Activated T-helper 1 cell treated with anti-CD3 and anti-CD28 coated beads, Interleukin-12 subunit alpha, Interleukin-12 subunit beta, Interleukin-2, Interleukin-4 antibody, amounts not matched to agents 30 ng/mL and 10 ng/mL and 1 ng/mL, durations not matched to agents 14 hours and 24 hours and 36 hours (primary cell): ENCODE results near the gene KRT40. TPM values are rescaled to one million over a fixed set of nuclear protein-coding genes. Genes with fewer than 3 reads are reported as not detected.

ENCODE experiments used
- DNase-seq: peaks from one replicate; pipeline ENCODE4 v3.0.0; 2021; ENCODE audit warnings: low spot score
- H3K27ac Mint-ChIP-seq: one replicate; pipeline ENCODE4 v1.8.0; 2021; ENCODE audit warnings: mild to moderate bottlenecking, mixed read lengths
- H3K27me3 Mint-ChIP-seq: one replicate; pipeline ENCODE4 v1.8.0; 2022; ENCODE audit warnings: mild to moderate bottlenecking, moderate library complexity, mixed read lengths; ENCODE audit not compliant: insufficient read depth
- H3K36me3 Mint-ChIP-seq: one replicate; pipeline ENCODE4 v1.8.0; 2021; ENCODE audit warnings: low read depth, mixed read lengths
- H3K4me1 Mint-ChIP-seq: one replicate; pipeline ENCODE4 v1.8.0; 2021; ENCODE audit warnings: low read depth, mixed read lengths
- H3K4me3 Mint-ChIP-seq: one replicate; pipeline ENCODE4 v1.8.0; 2021; ENCODE audit warnings: mild to moderate bottlenecking, moderate library complexity, mixed read lengths
- H3K9me3 Mint-ChIP-seq: one replicate; pipeline ENCODE4 v1.8.0; 2021; ENCODE audit warnings: mixed read lengths
- intact Hi-C: fragments of 100-400 bp; cut with micrococcal nuclease; formaldehyde crosslinking; loops from one replicate; pipeline ENCODE4 v1.15.1; 2024
- total RNA-seq: library from RNA; stranded (reverse); gene quantifications from 2 replicates; pipeline ENCODE4 v1.2.3, GENCODE V29; 2022

KRT40 gene
- total RNA-seq, 1 donor from 2014 or later: not detected

GRCh38 chr17:40958086-40958953 lies 25.8 kb downstream of the KRT40 start:
- Mint-ChIP-seq H3K27me3 (peaks cover 15% of the 10 kb centered on the region), H3K4me1 (peaks cover 6% of the 10 kb centered on the region), H3K4me3 (no peak overlapping the region), H3K27ac (no peak overlapping the region), H3K9me3 (no peaks in the 10 kb centered on the region), H3K36me3 (no peaks in the 10 kb centered on the region)
- intact Hi-C loops: no loop called here
- no peak for DNase-seq

- Mint-ChIP-seq H3K4me3 (no peak overlapping the region), H3K4me1 (peaks cover 6% of the 10 kb centered on the region), H3K27me3 (peaks cover 19% of the 10 kb centered on the region), H3K27ac (no peak overlapping the region), H3K9me3 (no peaks in the 10 kb centered on the region), H3K36me3 (no peaks in the 10 kb centered on the region)
- intact Hi-C loops: no loop called here
- no peak for DNase-seq
Observed at GRCh38 chr17:40956401-40957254, 27.5 kb downstream of the KRT40 start.

GRCh38 chr17:40953881-40954280 lies 30.2 kb downstream of the KRT40 start:
- Mint-ChIP-seq H3K4me3 (no peak overlapping the region), H3K9me3 (no peaks in the 10 kb centered on the region), H3K27me3 (peaks cover 19% of the 10 kb centered on the region), H3K4me1 (no peaks in the 10 kb centered on the region), H3K27ac (no peak overlapping the region), H3K36me3 (no peaks in the 10 kb centered on the region)
- no peak for DNase-seq
- intact Hi-C loops: no loop called here

GRCh38 chr17:40952661-40953060 lies 31.5 kb downstream of the KRT40 start:
- no peaks in the 10 kb centered on the region for H3K36me3 Mint-ChIP-seq
- DNase-seq: no peak
- intact Hi-C loops: no loop called here
- H3K4me1 Mint-ChIP-seq: no peaks in the 10 kb centered on the region
- no peaks in the 10 kb centered on the region for H3K9me3 Mint-ChIP-seq
- H3K4me3 Mint-ChIP-seq: no peak overlapping the region
- H3K27ac Mint-ChIP-seq: no peak overlapping the region
- peaks cover 18% of the 10 kb centered on the region for H3K27me3 Mint-ChIP-seq

GRCh38 chr17:40952154-40952553 lies 32.0 kb downstream of the KRT40 start:
- no peak for DNase-seq
- Mint-ChIP-seq H3K4me1 (no peaks in the 10 kb centered on the region), H3K27me3 (peaks cover 21% of the 10 kb centered on the region), H3K36me3 (no peaks in the 10 kb centered on the region), H3K4me3 (no peak overlapping the region), H3K27ac (no peak overlapping the region), H3K9me3 (no peaks in the 10 kb centered on the region)
- intact Hi-C loops: no loop called here

GRCh38 chr17:40951011-40951622 lies 33.0 kb downstream of the KRT40 start:
- Mint-ChIP-seq H3K4me1 (no peaks in the 10 kb centered on the region), H3K27me3 (peaks cover 23% of the 10 kb centered on the region), H3K9me3 (no peaks in the 10 kb centered on the region), H3K4me3 (no peak overlapping the region), H3K27ac (no peak overlapping the region), H3K36me3 (no peaks in the 10 kb centered on the region)
- no peak for DNase-seq
- intact Hi-C loops: no loop called here

- intact Hi-C loops: no loop called here
- Mint-ChIP-seq H3K27me3 (peaks cover 27% of the 10 kb centered on the region), H3K4me1 (no peaks in the 10 kb centered on the region)
Observed at GRCh38 chr17:40950176-40950575, 34.0 kb downstream of the KRT40 start.

GRCh38 chr17:40949418-40949817 lies 34.7 kb downstream of the KRT40 start:
- H3K4me3 Mint-ChIP-seq: no peak overlapping the region
- H3K36me3 Mint-ChIP-seq: no peaks in the 10 kb centered on the region
- intact Hi-C loops: no loop called here
- H3K27me3 Mint-ChIP-seq: peaks cover 30% of the 10 kb centered on the region
- DNase-seq: no peak
- H3K27ac Mint-ChIP-seq: no peak overlapping the region
- no peaks in the 10 kb centered on the region for H3K9me3 Mint-ChIP-seq
- no peaks in the 10 kb centered on the region for H3K4me1 Mint-ChIP-seq

More at GRCh38 chr17:40950176-40950575, 34.0 kb downstream of the KRT40 start:
- Mint-ChIP-seq H3K9me3 (no peaks in the 10 kb centered on the region), H3K36me3 (no peaks in the 10 kb centered on the region), H3K4me3 (no peak overlapping the region), H3K27ac (no peak overlapping the region)
- DNase-seq: no peak

- intact Hi-C loops: no loop called here
- Mint-ChIP-seq H3K36me3 (no peaks in the 10 kb centered on the region), H3K27ac (no peak overlapping the region), H3K9me3 (no peaks in the 10 kb centered on the region), H3K4me3 (no peak overlapping the region), H3K27me3 (peaks cover 25% of the 10 kb centered on the region), H3K4me1 (no peaks in the 10 kb centered on the region)
- no peak for DNase-seq
Observed at GRCh38 chr17:40947929-40948328, 36.2 kb downstream of the KRT40 start.

- H3K27ac Mint-ChIP-seq: no peak overlapping the region
- H3K27me3 Mint-ChIP-seq: peaks cover 25% of the 10 kb centered on the region
- H3K4me1 Mint-ChIP-seq: no peaks in the 10 kb centered on the region
- no peaks in the 10 kb centered on the region for H3K9me3 Mint-ChIP-seq
- no peak overlapping the region for H3K4me3 Mint-ChIP-seq
- no peaks in the 10 kb centered on the region for H3K36me3 Mint-ChIP-seq
- intact Hi-C loops: no loop called here
- no peak for DNase-seq
Observed at GRCh38 chr17:40945414-40945813, 38.7 kb downstream of the KRT40 start.

- no peak overlapping the region for H3K27ac Mint-ChIP-seq
- H3K27me3 Mint-ChIP-seq: peaks cover 22% of the 10 kb centered on the region
- intact Hi-C loops: no loop called here
- H3K4me1 Mint-ChIP-seq: no peaks in the 10 kb centered on the region
- H3K9me3 Mint-ChIP-seq: no peaks in the 10 kb centered on the region
- DNase-seq: no peak
- H3K36me3 Mint-ChIP-seq: no peaks in the 10 kb centered on the region
- H3K4me3 Mint-ChIP-seq: no peak overlapping the region
Observed at GRCh38 chr17:40944531-40944930, 39.6 kb downstream of the KRT40 start.

GRCh38 chr17:40942553-40942952 lies 41.6 kb downstream of the KRT40 start:
- Mint-ChIP-seq H3K4me1 (no peaks in the 10 kb centered on the region), H3K27me3 (peaks cover 23% of the 10 kb centered on the region), H3K36me3 (no peaks in the 10 kb centered on the region), H3K27ac (no peak overlapping the region), H3K4me3 (no peak overlapping the region), H3K9me3 (no peaks in the 10 kb centered on the region)
- intact Hi-C loops: no loop called here
- no peak for DNase-seq

GRCh38 chr17:40940266-40940665 lies 43.9 kb downstream of the KRT40 start:
- Mint-ChIP-seq H3K4me1 (no peaks in the 10 kb centered on the region), H3K27me3 (peaks cover 13% of the 10 kb centered on the region), H3K9me3 (no peaks in the 10 kb centered on the region), H3K4me3 (no peak overlapping the region), H3K36me3 (no peaks in the 10 kb centered on the region), H3K27ac (no peak overlapping the region)
- no peak for DNase-seq
- intact Hi-C loops: no loop called here
